IMR-90 (cell line): ENCODE measurements around the gene KCNAB1. TPM values are rescaled to one million over a fixed set of nuclear protein-coding genes. Genes with fewer than 3 reads are reported as not detected.

Experiments used
- ATAC-seq: fragments of 200-7000 bp; cut with Tn5 transposase; 2 replicates; pipeline ENCODE4 v1.9.1; 2020; ENCODE audit warnings: low read depth, mild to moderate bottlenecking, moderate library complexity
- BruUV-seq: library from RNA; stranded (reverse); fragments of 400-500 nt; replicated peaks from 2 replicates; lab custom pipeline; 2021; lab: Mats Ljungman, UMichigan
- CTCF ChIA-PET: fragments of 300-600 bp; formaldehyde crosslinking; extraction: SDS; loops from one replicate; lab custom pipeline; 2021; ENCODE audit warnings: antibody characterized with exemption; lab: Yijun Ruan, JAX
- POLR2A ChIA-PET: fragments of 300-600 bp; sonication (Branson Sonifier 250); formaldehyde crosslinking; loops from one replicate; lab custom pipeline; 2022; ENCODE audit warnings: antibody characterized with exemption; ENCODE audit not compliant: unreplicated experiment; lab: Charles Lee
- DNase-seq: peaks from one replicate; pipeline ENCODE4 v3.0.0; 2013
- H2AFZ ChIP-seq: replicated peaks from 2 replicates; pipeline ENCODE3; 2013; ENCODE audit warnings: low read length, mild to moderate bottlenecking; ENCODE audit not compliant: poor library complexity
- H2AK5ac ChIP-seq: 2 replicates; pipeline ENCODE4 v1.6.1; 2013; ENCODE audit warnings: low read depth, low read length, inconsistent platforms
- H2AK9ac ChIP-seq: replicated peaks from 2 replicates; pipeline ENCODE3; 2013; ENCODE audit warnings: mild to moderate bottlenecking, low read depth, low read length, moderate library complexity; ENCODE audit not compliant: poor library complexity
- H2BK120ac ChIP-seq: 2 replicates; pipeline ENCODE4 v1.6.1; 2013; ENCODE audit warnings: low read depth, low read length, inconsistent platforms
- H2BK15ac ChIP-seq: 3 replicates; pipeline ENCODE4 v1.6.1; 2013; ENCODE audit warnings: low read depth, low read length, inconsistent platforms
- H2BK20ac ChIP-seq: 2 replicates; pipeline ENCODE4 v1.6.1; 2013; ENCODE audit warnings: low read depth, mild to moderate bottlenecking, inconsistent platforms, low read length, moderate library complexity
- H2BK5ac ChIP-seq: 2 replicates; pipeline ENCODE4 v1.6.1; 2013; ENCODE audit warnings: mild to moderate bottlenecking, low read depth, low read length, inconsistent platforms; ENCODE audit not compliant: poor library complexity, severe bottlenecking
- H3K14ac ChIP-seq: replicated peaks from 2 replicates; pipeline ENCODE4 v1.6.1; 2013; ENCODE audit warnings: low read depth, low read length, inconsistent platforms
- H3K18ac ChIP-seq: 2 replicates; pipeline ENCODE4 v1.6.1; 2013; ENCODE audit warnings: low read depth, low read length, control low read depth
- H3K23ac ChIP-seq: 2 replicates; pipeline ENCODE4 v1.6.1; 2013; ENCODE audit warnings: low read depth, low read length, inconsistent platforms
- H3K27ac ChIP-seq: 2 replicates; pipeline ENCODE4 v1.5.1; 2013; ENCODE audit warnings: mild to moderate bottlenecking, control low read depth, low read length; ENCODE audit not compliant: insufficient read depth
- H3K27me3 ChIP-seq: 2 replicates; pipeline ENCODE4 v1.6.1; 2013; ENCODE audit warnings: low read length; ENCODE audit not compliant: control insufficient read depth, insufficient read depth
- H3K36me3 ChIP-seq: 2 replicates; pipeline ENCODE4 v1.6.1; 2013; ENCODE audit warnings: low read length, mixed read lengths; ENCODE audit not compliant: control insufficient read depth, insufficient read depth
- H3K4ac ChIP-seq: 2 replicates; pipeline ENCODE4 v1.6.1; 2013; ENCODE audit warnings: low read depth, low read length, inconsistent platforms
- H3K4me1 ChIP-seq: 2 replicates; pipeline ENCODE4 v1.6.1; 2013; ENCODE audit warnings: low read length, mixed read lengths; ENCODE audit not compliant: control insufficient read depth, insufficient read depth
- H3K4me2 ChIP-seq: 2 replicates; pipeline ENCODE4 v1.6.1; 2013; ENCODE audit warnings: low read depth, mild to moderate bottlenecking, control low read depth, low read length, moderate library complexity
- H3K4me3 ChIP-seq: 2 replicates; pipeline ENCODE4 v1.5.1; 2013; ENCODE audit warnings: low read depth, mild to moderate bottlenecking, control low read depth, low read length, moderate library complexity; ENCODE audit not compliant: insufficient read depth
- H3K56ac ChIP-seq: 2 replicates; pipeline ENCODE4 v1.6.1; 2013; ENCODE audit warnings: low read length, inconsistent platforms; ENCODE audit not compliant: insufficient read depth; ENCODE audit errors: extremely low read depth
- H3K79me1 ChIP-seq, 2 experiments: 2 replicates each; pipeline ENCODE4 v1.6.1; 2013; ENCODE audit warnings: low read length in 2 of 2, inconsistent platforms in 1 of 2, low read depth in 1 of 2
- H3K9ac ChIP-seq: 2 replicates; pipeline ENCODE4 v1.6.1; 2013; ENCODE audit warnings: low read depth, low read length, control low read depth
- H3K9me1 ChIP-seq: 2 replicates; pipeline ENCODE4 v1.6.1; 2013; ENCODE audit warnings: low read length, inconsistent platforms; ENCODE audit not compliant: insufficient read depth
- H3K9me3 ChIP-seq: 2 replicates; pipeline ENCODE4 v1.6.1; 2013; ENCODE audit warnings: low read length; ENCODE audit not compliant: control insufficient read depth, insufficient read depth
- H4K20me1 ChIP-seq: 2 replicates; pipeline ENCODE4 v1.6.1; 2013; ENCODE audit warnings: low read length, inconsistent platforms; ENCODE audit not compliant: insufficient read depth
- H4K5ac ChIP-seq: 2 replicates; pipeline ENCODE4 v1.6.1; 2013; ENCODE audit warnings: mild to moderate bottlenecking, low read depth, low read length, control low read depth
- H4K8ac ChIP-seq, 2 experiments: 2 replicates each; pipeline ENCODE4 v1.6.1; 2013; ENCODE audit warnings: low read depth in 2 of 2, low read length in 2 of 2, control low read depth in 1 of 2, inconsistent platforms in 1 of 2
- H4K91ac ChIP-seq: 2 replicates; pipeline ENCODE4 v1.6.1; 2013; ENCODE audit warnings: low read depth, low read length, inconsistent platforms; ENCODE audit not compliant: insufficient read depth
- BHLHE40 ChIP-seq: fragments of 150-350 bp; IDR thresholded peaks from 2 replicates; pipeline ENCODE4 v1.6.1; 2016; ENCODE audit warnings: mild to moderate bottlenecking, low read depth, low read length
- CEBPB ChIP-seq: IDR thresholded peaks from 2 replicates; pipeline ENCODE4 v1.6.1; 2012; ENCODE audit warnings: low read depth, low read length, improper control_type of control experiment
- CHD1 ChIP-seq: IDR thresholded peaks from 2 replicates; pipeline ENCODE4 v1.6.1; 2012; ENCODE audit warnings: low read depth, low read length, improper control_type of control experiment
- CTCF ChIP-seq: conservative IDR thresholded peaks from 2 replicates; pipeline ENCODE4 v1.5.1; 2012; ENCODE audit warnings: mild to moderate bottlenecking, low read depth, low read length, improper control_type of control experiment
- ELK1 ChIP-seq: fragments of 150-350 bp; IDR thresholded peaks from 2 replicates; pipeline ENCODE4 v1.6.1; 2016; ENCODE audit warnings: low read depth, mild to moderate bottlenecking, low read length, moderate library complexity, borderline replicate concordance
- FOS ChIP-seq: fragments of 150-350 bp; IDR thresholded peaks from 2 replicates; pipeline ENCODE4 v1.6.1; 2016; ENCODE audit warnings: low read depth, low read length
- MAFK ChIP-seq: IDR thresholded peaks from 2 replicates; pipeline ENCODE4 v1.6.1; 2012; ENCODE audit warnings: low read depth, low read length, improper control_type of control experiment
- MAZ ChIP-seq: IDR thresholded peaks from 2 replicates; pipeline ENCODE4 v1.6.1; 2012; ENCODE audit warnings: low read depth, mild to moderate bottlenecking, low read length, improper control_type of control experiment, moderate library complexity, borderline replicate concordance
- MXI1 ChIP-seq: IDR thresholded peaks from 2 replicates; pipeline ENCODE4 v1.6.1; 2012; ENCODE audit warnings: low read depth, mild to moderate bottlenecking, low read length, moderate library complexity, borderline replicate concordance
- NFE2L2 ChIP-seq: fragments of 150-350 bp; IDR thresholded peaks from 2 replicates; pipeline ENCODE4 v1.6.1; 2016; ENCODE audit warnings: low read depth, mild to moderate bottlenecking, low read length
- RAD21 ChIP-seq: IDR thresholded peaks from 2 replicates; pipeline ENCODE4 v1.6.1; 2012; ENCODE audit warnings: low read length, improper control_type of control experiment
- RCOR1 ChIP-seq: IDR thresholded peaks from 2 replicates; pipeline ENCODE4 v1.6.1; 2012; ENCODE audit warnings: mild to moderate bottlenecking, low read length, improper control_type of control experiment; ENCODE audit not compliant: insufficient replicate concordance
- RFX5 ChIP-seq: IDR thresholded peaks from 2 replicates; pipeline ENCODE4 v1.8.0; 2012; ENCODE audit warnings: low read depth, mild to moderate bottlenecking, low read length, moderate library complexity
- SMC3 ChIP-seq: fragments of 150-350 bp; IDR thresholded peaks from 2 replicates; pipeline ENCODE4 v1.6.1; 2016; ENCODE audit warnings: low read depth, mild to moderate bottlenecking, antibody characterized with exemption, low read length, moderate library complexity
- WGBS, 2 experiments: methylation state at CpG; one replicate each; pipeline versions ENCODE4 v1.1.5 to v1.1.7; 2013; ENCODE audit warnings: missing lambda C conversion rate in 2 of 2; ENCODE audit not compliant: insufficient read length in 1 of 2; ENCODE audit errors: extremely low coverage in 2 of 2; 5-methylcytosine and 5-hydroxymethylcytosine counted together
- dilution Hi-C: fragments of 300-500 bp; cut with HindIII; formaldehyde crosslinking; loops from one replicate; pipeline ENCODE4 v1.14.3; 2018; ENCODE audit warnings: low sequenced_read_pairs; ENCODE audit not compliant: unreplicated experiment
- in situ Hi-C: fragments of 300-500 bp; cut with MboI; formaldehyde crosslinking; loops from 3 replicates; pipeline ENCODE4 v1.14.3; 2019; ENCODE audit warnings: low sequenced_read_pairs, inconsistent platforms, mixed read lengths
- intact Hi-C: fragments of 100-400 bp; cut with micrococcal nuclease; formaldehyde crosslinking; loops from 2 replicates; pipeline ENCODE4 v1.10.0; 2022
- polyA plus RNA-seq, 3 experiments: library from polyadenylated mRNA; depleted of rRNA; stranded (reverse); fragments of >200 nt; gene quantifications; 2 replicates each; pipeline ENCODE4 v1.2.3, GENCODE V29; 2012; ENCODE audit warnings: low replicate concordance in 1 of 3
- total RNA-seq: library from RNA; depleted of rRNA; stranded (reverse); fragments of >200 nt; gene quantifications from 2 replicates; pipeline ENCODE4 v1.2.3, GENCODE V29; 2012
- TF ChIP-seq, protein P1 (sequence below): fragments of 150-350 bp; IDR thresholded peaks from 2 replicates; pipeline ENCODE4 v1.6.1; 2017; ENCODE audit warnings: mild to moderate bottlenecking, antibody characterized with exemption, low read length, low read depth

The KCNAB1 gene
- total and polyA plus RNA-seq, 2 of the 4 experiments (the other 2 are of a cell fraction) = under 0.01 to 0.07 TPM

- no peaks in the 10 kb centered on the region for H3K79me1 ChIP-seq
- H3K56ac ChIP-seq = no peak overlapping the region
- H3K4me2 ChIP-seq = no peak overlapping the region
- intact Hi-C loops = no loop called here
- H3K9ac ChIP-seq = no peak overlapping the region
- no peak overlapping the region for H2BK15ac ChIP-seq
- no peak overlapping the region for H2AK5ac ChIP-seq
- H3K27ac ChIP-seq = no peak overlapping the region
- H4K5ac ChIP-seq = no peak overlapping the region
- in situ Hi-C loops = loop anchor here (25.0 kb wide), 1 partner anchor 495 kb away; the partner anchor contains the start of gene TIPARP
- ChIA-PET CTCF (no interaction called here), POLR2A (no interaction called here)
- H4K91ac ChIP-seq = no peak overlapping the region
- dilution Hi-C loops = loop anchor here (25.0 kb wide), 1 partner anchor 345 kb away; no protein-coding TSS in a partner anchor
- WGBS, 2 experiments = no CpG with 5 or more reads among the region's 4 CpGs
- H4K8ac ChIP-seq = no peak overlapping the region
- no peak overlapping the region for H3K4ac ChIP-seq
- no peak overlapping the region for H3K23ac ChIP-seq
- ATAC-seq (no peak), DNase-seq (no peak)
- no peak overlapping the region for H3K4me3 ChIP-seq
- no peaks in the 10 kb centered on the region for H3K9me3 ChIP-seq
- no TSS peak for BruUV-seq
- H3K4me1 ChIP-seq = no peaks in the 10 kb centered on the region
- no peak overlapping the region for H2BK120ac ChIP-seq
- H2AK9ac ChIP-seq = no peak overlapping the region
- no peak overlapping the region for H3K14ac ChIP-seq
- H2AFZ ChIP-seq = no peak overlapping the region
- TF ChIP-seq, protein P1, sequence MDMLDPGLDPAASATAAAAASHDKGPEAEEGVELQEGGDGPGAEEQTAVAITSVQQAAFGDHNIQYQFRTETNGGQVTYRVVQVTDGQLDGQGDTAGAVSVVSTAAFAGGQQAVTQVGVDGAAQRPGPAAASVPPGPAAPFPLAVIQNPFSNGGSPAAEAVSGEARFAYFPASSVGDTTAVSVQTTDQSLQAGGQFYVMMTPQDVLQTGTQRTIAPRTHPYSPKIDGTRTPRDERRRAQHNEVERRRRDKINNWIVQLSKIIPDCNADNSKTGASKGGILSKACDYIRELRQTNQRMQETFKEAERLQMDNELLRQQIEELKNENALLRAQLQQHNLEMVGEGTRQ = no peak
- TF ChIP-seq FOS (no peak), MAFK (no peak), MXI1 (no peak), CTCF (no peak), MAZ (no peak), RAD21 (no peak), CHD1 (no peak), BHLHE40 (no peak), CEBPB (no peak), SMC3 (no peak), RFX5 (no peak), ELK1 (no peak), NFE2L2 (no peak), RCOR1 (no peak)
- no peaks in the 10 kb centered on the region for H4K20me1 ChIP-seq
- H2BK20ac ChIP-seq = no peak overlapping the region
- no peak overlapping the region for H2BK5ac ChIP-seq
- no peaks in the 10 kb centered on the region for H3K9me1 ChIP-seq
- H3K27me3 ChIP-seq = peaks cover 9% of the 10 kb centered on the region
- no peak overlapping the region for H3K18ac ChIP-seq
- no peaks in the 10 kb centered on the region for H3K36me3 ChIP-seq
Observed at GRCh38 chr3:156166808-156167207, 46.4 kb downstream of the KCNAB1 start.
